Hematopoietic multipotent progenitor cell treated with erythropoietin and hydrocortisone succinate and interleukin-3 and kit ligand, for 8 days (in vitro differentiated cells): ENCODE data around the gene SPHK1.

ENCODE experiments used
- DNase-seq: peaks from one replicate; pipeline ENCODE4 v3.0.0-alpha.2; 2015

Gene SPHK1

GRCh38 chr17:76363107-76363842, 21.1 kb upstream of the SPHK1 start:
- no peak for DNase-seq

- DNase-seq = peak; percentile 28
Observed at GRCh38 chr17:76365256-76365903, 19.0 kb upstream of the SPHK1 start.

- DNase-seq = no peak
Observed at GRCh38 chr17:76366247-76366646, 18.2 kb upstream of the SPHK1 start.

DNA sequence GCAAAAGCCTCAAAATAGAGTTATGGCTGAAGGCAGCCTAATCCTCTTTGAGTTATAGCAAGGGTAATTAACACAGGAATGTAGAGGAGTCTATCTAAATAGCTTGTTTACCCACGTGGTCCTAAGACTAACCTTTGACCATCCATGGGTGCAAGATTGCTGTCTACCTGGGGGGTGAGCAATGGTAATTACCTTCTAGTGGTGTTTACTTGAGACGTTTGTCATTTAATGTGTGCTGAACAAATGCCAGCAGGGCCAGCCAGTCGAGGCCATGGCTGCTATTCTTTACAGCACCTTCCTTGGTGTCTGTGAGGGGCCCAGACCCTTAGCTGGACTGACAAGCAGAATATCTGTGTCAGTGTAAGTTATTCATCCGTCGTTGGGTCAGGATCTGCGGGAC, 16.8 kb upstream of the SPHK1 start:
- no peak for DNase-seq

GRCh38 chr17:76368545-76368944, 15.9 kb upstream of the SPHK1 start:
- no peak for DNase-seq

GRCh38 chr17:76369379-76369778, 15.0 kb upstream of the SPHK1 start:
- DNase-seq = no peak

- DNase-seq = no peak
Observed at GRCh38 chr17:76369804-76370203, 14.6 kb upstream of the SPHK1 start.

GRCh38 chr17:76370261-76370993, 14.0 kb upstream of the SPHK1 start:
- DNase-seq = no peak

GRCh38 chr17:76371656-76372628, 12.5 kb upstream of the SPHK1 start:
- no peak for DNase-seq

DNA sequence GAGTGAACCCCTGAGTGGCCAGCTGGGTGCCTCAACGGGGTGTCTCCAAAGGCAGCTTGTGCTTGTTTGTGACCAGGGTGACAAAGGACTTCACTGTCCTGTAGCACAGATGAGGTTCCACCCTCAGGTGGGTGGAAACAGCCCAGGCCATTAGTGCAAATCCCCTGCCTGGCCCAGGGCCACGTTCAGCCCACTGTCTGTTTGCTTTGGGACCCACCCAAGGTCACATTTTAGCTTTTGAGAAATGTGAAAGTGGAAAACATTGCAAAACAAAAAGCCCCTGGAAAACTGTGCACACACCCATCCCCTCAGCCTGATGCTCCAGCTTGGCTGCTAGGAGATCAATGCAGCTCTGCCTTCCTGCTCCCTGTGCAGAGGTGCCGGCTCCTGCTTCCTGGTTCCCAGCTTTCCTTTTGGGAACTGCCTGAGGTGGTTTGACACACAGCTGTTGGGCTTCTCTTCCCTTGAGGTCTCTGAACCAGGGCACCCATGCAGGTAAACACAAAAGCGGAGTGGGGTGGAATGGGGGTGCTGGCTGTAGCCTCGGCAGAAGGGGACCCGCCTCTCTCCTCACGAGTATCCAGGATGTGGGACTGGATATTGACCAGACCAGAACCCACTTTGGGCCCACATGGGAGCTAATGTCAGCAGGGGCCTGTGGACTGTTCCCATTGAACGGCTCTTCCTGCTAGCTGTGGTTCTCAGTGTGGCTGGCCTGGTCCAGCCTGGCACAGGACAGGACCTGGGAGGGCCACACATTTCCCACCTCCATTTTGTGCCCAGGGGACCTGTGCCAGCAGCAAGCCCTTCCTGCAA, 7.9 kb upstream of the SPHK1 start:
- no peak for DNase-seq

GRCh38 chr17:76378548-76379274, 5.7 kb upstream of the SPHK1 start:
- no peak for DNase-seq

- DNase-seq = no peak
Observed at GRCh38 chr17:76379275-76379641, 5.2 kb upstream of the SPHK1 start.

- DNase-seq = no peak
Observed at GRCh38 chr17:76379646-76380376, 4.6 kb upstream of the SPHK1 start.

GRCh38 chr17:76381633-76382350, 2.6 kb upstream of the SPHK1 start:
- DNase-seq = no peak

DNA sequence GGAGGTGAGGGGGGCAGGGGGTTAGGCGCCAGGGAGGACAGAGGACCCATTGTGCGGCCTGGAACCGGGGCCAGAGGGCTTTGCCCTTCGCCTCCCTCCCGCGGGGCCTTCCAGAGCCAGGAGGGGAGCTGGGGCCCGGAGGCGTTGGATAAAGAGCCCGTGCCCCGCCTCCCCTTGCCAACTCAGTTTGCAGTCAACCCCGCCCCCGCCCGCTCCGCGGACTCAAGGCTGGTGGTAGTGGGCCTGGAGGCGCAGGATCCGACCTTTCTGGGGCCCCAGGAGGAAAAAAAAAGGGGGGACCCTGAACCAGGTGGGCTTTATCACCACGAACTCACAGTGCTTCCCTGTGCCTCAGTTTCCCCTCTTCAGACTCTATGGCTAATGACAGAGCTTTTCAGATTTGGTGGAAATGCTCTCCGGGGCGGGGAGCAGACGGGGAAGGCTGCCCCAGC, 2.0 kb upstream of the SPHK1 start:
- DNase-seq = peak; percentile 50

DNA sequence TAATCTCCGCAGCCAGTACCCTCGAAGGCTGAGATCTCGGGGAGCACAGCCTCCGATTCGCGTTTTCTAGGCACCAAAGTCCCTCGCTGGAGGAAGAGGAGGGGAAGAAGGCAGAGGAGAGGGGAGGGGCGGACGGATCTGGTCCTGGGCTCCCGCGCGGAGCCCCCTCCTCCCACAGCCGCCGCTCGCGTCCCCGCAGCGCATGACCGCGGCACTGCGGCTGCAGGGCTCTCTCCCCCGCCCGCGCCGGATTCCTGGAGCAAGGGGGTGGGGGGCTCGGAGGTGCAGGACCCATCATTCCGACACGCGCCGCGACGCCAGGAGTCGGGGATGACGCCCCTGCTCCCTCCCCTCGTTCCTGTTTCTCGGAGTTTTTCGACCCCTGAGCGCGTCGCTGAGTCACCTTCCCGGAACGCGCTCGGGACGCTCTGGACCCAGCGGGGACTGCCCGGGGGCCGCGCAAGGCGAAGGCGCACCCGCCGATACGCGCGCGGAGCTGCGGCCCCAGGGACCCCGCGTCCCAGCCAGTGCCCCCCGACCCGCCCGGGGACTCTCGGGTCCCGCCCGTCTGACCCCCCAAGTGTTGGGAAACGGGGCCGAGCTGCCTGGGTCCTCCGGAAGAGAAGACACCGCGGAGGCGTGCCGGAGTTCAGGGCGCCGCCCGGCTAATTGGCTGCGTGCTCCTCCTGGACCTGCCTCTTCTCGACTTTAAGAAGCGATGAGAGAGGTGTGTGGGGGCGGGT, 1.4 kb upstream of the SPHK1 start:
- peak; percentile 79 for DNase-seq

GRCh38 chr17:76383546-76384221, 725 bp upstream of the SPHK1 start:
- peak; percentile 77 for DNase-seq
